Measurements from ENCODE around the gene ZNF418.
A peak's percentile ranks its signal among the peaks of the same experiment; 100 is the strongest.
"Not testable (repeated sequence)": the region's sequence is repeated elsewhere in the genome, so short reads cannot be mapped to it uniquely, and the experiment has no call there.

Gene ZNF418

GRCh38 chr19:57934820-57935665 is at the start of gene ZNF418:
Gene ZNF418 (minus strand): TSS chr19:57935402. CDS start chr19:57933822, 1,580 bp downstream.
- DNase-seq (ENCODE audit: low spot score) = peak; percentile 8

DNA sequence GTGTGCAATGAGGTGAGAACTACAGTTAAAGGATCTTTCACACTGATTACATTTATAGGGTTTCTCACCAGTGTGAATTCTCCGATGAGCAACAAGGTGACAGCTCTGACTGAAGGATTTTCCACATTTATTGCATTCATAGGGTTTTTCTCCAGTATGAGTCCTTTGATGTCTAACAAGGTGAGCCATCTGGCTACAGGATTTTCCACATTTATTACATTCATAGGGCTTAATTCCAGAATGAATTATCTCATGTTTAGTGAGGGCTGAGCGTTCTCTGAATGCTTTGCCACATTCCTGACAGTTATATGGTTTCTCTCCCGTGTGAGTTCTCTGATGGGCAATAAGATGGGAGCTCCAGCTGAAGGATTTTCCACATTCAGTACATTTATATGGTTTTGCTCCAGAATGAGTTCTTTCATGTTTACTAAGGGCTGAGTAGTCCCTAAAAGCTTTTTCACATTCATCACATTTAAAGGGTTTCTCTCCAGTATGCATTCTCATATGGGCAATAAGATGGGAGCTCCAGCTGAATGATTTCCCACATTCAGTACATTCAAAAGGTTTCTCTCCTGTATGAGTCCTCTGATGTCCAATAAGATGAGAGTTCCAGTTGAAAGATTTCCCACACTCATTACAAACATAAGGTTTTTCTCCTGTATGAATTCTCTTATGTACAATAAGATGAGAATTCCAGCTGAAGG is 43.5 kb upstream of the ZNF418 start:
- no peak for DNase-seq (ENCODE audit: low spot score)

DNA sequence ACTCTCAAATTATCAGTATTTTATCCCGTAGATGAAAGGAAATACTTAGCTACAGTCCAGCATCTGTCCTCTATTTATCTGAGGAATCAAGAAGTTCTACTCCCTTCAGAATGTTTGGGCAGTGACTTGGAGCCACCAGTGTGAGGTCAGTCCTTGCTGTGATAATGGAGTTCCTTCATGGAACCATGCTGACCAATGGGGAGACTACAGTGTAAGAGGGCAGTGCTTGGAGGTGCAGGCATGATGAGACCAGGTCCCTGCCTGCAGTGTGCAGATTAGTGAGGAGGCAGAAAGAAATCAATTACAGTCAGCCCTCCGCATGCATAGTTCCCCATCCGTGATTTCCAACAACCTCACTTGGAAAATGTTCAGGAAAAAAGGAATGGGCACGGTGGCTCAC is 39.2 kb upstream of the ZNF418 start, which contains the start of gene C19orf18:
C19orf18 (minus strand) TSS at position 101 of the 400 bp plus-strand sequence. CDS start 102 bp downstream, outside the sequence.
- DNase-seq (ENCODE audit: low spot score) = no peak

DNA sequence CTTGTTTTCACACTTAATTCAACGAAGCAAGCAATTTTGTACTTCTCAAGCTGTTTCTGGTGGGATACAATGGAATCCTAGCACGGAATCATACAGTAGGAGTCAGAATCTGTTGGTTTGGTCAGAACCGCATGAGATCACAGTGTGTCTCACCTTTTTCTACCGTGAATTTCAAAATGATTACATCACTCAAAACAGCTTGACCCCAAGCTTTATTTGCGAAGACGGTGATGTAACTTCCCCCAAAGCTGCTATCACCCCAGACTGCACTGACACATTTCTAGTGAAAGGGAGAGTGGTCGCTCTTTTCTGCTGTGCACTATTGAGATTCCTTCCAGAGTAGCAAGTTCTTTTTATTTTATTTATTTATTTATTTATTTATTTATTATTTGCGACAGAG is 29.6 kb upstream of the ZNF418 start:
- DNase-seq (ENCODE audit: low spot score) = no peak

- no peak for DNase-seq (ENCODE audit: low spot score)
These were observed 26.6 kb upstream of the ZNF418 start for GRCh38 chr19:57961785-57962184.

DNA sequence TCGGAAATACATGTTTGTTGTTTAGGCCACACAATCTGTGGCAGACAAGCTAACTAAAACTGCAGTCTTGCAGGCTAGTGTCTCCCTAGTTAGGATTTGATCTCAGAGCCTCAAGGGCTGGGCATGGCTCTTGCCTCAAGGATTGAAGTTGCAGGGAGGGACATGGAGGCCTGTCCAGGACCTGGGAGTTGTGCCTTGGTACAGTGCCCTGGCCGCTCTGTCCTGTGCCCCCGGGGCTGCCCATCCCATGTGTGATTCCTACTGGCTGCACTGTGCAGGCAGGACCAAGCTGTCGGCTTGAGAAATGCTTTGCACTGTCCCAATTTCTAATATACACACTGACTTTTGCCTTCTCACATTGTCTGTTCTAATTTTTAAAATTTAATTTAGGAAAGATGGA is 19.8 kb upstream of the ZNF418 start:
- DNase-seq (ENCODE audit: low spot score) = no peak

DNA sequence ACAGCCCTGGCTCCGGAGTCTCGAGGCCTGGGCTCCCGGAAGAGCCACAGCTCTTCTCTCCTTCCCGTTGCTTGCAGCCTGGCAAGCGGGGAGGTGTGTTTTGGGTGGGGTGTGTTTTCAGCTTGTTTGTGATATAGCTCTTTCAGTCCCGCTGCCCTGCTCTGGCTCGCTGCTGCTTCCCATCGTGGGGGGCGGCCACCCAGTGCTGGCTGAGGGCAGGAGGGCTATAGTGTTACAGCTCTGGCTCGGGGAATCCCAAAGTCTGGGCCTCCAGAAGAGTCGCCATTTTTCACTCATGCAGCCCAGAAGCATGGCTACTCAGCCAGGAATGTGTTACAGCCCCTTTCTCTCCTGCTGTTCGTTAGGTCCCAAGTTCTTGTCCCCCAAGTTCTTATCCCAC is 14.5 kb upstream of the ZNF418 start:
- DNase-seq (ENCODE audit: low spot score) = no peak

DNA sequence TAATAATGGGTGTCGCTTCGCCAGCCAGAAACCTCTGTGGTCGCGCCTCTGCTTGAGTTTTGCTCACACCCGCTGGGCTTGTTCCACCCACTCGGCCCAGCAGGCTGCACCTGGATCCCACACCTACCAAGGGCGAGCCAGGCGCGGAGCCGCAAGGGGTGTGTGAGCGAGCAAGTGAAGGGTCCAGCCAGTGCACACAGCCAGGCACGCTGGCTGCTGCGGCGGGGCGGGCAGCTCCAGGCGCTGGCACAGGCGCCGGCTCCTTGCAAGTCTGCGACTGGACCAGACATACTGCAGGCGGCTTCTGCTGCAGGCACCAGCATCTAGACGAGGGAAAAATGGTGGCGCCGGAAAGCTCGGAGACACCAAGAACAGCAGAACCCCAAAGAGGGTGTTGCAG is 14.1 kb upstream of the ZNF418 start:
- DNase-seq (ENCODE audit: low spot score) = no peak

DNA sequence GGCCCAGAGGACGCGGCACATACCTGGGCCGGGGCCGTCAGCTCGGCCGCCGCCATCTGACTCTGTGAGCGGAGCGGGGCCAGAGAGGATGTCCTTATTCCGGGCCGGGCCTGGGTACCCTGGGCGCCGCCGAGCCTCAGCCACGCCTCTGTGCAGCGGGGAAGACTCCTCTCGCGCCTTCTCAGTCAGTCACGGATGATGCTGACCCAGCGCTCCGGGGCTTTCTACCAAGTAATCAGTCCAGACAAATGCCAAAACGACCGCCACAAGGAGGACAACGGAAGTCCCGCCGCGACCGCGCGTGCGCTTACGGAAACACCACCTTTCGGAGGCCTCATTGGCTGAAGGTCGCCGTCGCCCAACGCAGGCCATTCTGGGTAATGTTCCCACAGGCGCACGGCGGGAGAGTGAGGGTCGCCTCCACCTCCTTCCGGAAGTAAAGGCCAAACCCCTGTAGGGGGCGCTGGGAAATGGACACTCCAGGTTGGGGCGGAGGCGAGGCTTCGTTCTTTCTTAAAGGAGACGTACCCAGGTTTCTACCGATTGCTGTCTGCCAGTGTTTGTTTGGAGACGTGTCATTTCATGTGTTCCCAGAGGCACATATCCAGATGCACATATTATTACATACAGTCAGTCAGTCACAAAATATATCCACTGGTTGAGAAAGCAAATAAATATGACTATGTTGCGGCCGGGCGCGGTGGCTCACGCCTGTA is 12.4 kb upstream of the ZNF418 start, which contains the start of gene ZNF256:
ZNF256 (minus strand) TSS at position 288 of the 716 bp plus-strand sequence; CDS start at position 56, 232 bp downstream.
- peak; percentile 89 for DNase-seq (ENCODE audit: low spot score)

DNA sequence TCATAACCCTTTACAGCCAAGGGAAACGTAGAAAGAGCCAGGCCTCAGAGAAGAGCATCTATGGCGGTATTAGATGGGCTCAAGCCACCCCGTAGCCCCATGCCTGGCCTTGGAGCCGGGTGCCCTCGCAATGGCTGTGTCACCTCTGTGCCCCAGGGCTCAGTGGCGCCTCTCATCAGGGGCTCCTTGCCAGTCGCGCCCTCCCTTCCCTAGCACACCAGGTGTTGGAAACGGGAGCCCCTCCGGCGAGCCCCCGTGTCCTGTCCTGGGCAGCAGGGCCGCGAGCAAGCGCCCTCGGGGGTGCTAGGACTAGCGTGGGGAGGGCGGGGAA is 11.9 kb upstream of the ZNF418 start:
- DNase-seq (ENCODE audit: low spot score) = no peak

DNA sequence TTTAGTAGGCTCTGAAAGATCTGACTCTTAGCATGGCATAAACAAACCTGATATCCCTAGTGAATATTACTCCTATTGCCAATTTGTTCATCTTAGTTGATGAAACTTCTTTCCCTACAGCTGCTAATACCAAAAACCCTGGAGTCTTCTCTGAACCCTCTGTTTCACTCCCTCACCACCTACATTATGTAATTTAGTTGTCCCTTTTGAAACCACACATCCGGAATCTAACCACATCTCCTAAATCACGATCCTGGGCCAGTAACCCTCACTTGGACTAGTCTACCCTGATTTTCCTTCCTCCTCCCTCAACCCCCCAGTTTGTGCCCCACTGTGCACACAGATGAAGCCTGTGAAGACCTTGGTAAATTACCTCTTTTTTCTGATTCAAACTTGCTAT is 11.1 kb upstream of the ZNF418 start:
- DNase-seq (ENCODE audit: low spot score) = no peak

- DNase-seq (ENCODE audit: low spot score) = no peak
These were observed 6.4 kb upstream of the ZNF418 start for GRCh38 chr19:57941593-57941992.

DNA sequence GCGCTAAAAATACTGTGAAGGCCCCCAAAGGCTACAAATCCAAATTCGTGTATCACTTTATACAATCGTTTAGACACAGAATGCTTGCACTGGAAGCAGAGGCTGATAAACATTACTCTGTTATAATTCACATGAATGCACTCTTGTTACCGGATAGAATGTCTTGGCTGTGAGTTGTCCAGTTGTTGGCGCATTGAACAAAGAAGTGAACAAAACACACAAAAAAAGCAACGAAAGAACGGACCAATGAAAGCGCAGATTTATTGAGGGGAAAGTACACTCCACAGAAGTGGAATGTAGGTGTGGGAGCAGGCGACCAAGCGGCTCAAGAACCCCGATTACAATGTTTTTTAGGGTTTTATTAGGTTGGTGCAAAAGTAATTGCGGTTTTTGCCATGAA is 529 bp upstream of the ZNF418 start:
- DNase-seq (ENCODE audit: low spot score) = no peak

GRCh38 chr19:57927587-57927986 is 7.6 kb downstream of the ZNF418 start:
- DNase-seq (ENCODE audit: low spot score) = no peak

GRCh38 chr19:57916168-57916995 is 18.8 kb downstream of the ZNF418 start, which contains the start of gene ZNF417:
Gene ZNF417 (minus strand): TSS chr19:57916592. CDS start chr19:57916411, 181 bp downstream.
- peak; percentile 88 for DNase-seq (ENCODE audit: low spot score)

- no peak for DNase-seq (ENCODE audit: low spot score)
These were observed 20.7 kb downstream of the ZNF418 start for GRCh38 chr19:57914531-57914930.

GRCh38 chr19:57907394-57907793 is 27.8 kb downstream of the ZNF418 start:
- DNase-seq (ENCODE audit: low spot score) = no peak

DNA sequence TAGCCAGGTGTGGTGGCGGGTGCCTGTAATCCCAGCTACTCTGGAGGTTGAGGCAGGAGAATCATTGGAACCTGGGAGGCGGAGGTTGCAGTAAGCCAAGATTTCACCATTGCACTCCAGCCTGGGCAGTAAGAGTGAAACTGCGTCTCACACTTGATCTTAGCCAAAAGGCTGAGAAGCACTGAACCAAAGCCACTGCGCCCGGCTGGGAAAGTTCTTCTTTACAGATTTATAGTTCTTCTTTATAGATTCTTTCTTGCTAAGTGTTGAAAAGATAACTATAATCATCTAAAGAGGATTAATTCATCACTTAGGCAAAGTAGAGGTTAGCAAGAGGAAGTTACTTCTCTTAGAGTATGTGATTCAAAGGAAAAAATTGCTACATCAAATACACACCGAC is 29.9 kb downstream of the ZNF418 start:
- no peak for DNase-seq (ENCODE audit: low spot score)

- DNase-seq (ENCODE audit: low spot score) = no peak
These were observed 31.5 kb downstream of the ZNF418 start for GRCh38 chr19:57903618-57904184.

DNA sequence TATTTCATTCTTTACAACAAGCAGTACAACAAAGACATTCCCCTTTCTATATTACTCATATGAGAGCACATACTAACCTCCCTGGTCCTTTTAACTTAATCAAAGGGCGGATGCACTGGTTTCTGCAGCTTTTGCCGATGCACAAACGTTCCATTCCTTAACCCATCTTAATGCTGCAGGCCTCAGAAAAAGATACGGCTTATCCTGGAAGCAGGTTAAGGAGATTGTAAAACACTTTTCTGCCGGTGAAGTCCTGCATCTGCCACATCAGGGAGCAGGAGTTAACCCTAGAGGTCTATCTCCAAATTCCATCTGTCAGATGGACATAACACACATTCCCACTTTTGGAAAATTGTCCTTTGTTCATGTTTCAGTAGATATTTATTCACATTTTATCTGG is 34.9 kb downstream of the ZNF418 start:
- DNase-seq (ENCODE audit: low spot score) = no peak

GRCh38 chr19:57890706-57891105 is 44.5 kb downstream of the ZNF418 start:
- not testable (repeated sequence) for DNase-seq (ENCODE audit: low spot score)
